Naive thymus-derived CD4-positive, alpha-beta T cell (primary cell): Measurements from ENCODE around the gene SLC1A1. TPM values are rescaled to one million over a fixed set of nuclear protein-coding genes. Genes with fewer than 3 reads are reported as not detected.
"Not testable (repeated sequence)": the region's sequence is repeated elsewhere in the genome, so short reads cannot be mapped to it uniquely, and the experiment has no call there.

ENCODE experiments used
- ATAC-seq: fragments of 150-1000 bp; cut with Tn5 transposase; 2 replicates; pipeline ENCODE4 v1.10.0; 2021; ENCODE audit warnings: mild to moderate bottlenecking, moderate library complexity
- CTCF ChIA-PET: fragments of 350-600 bp; sonication (Branson Sonifier 250); formaldehyde crosslinking; loops from one replicate; lab custom pipeline; 2021; ENCODE audit warnings: antibody characterized with exemption; lab: Charles Lee
- POLR2A ChIA-PET: fragments of 350-600 bp; sonication (Branson Sonifier 250); formaldehyde crosslinking; loops from one replicate; lab custom pipeline; 2021; ENCODE audit warnings: antibody characterized with exemption, inconsistent platforms; lab: Charles Lee
- DNase-seq, 9 donors: peaks; one replicate each; pipeline versions ENCODE4 v3.0.0 to v3.0.0-alpha.2; 2020 to 2022; ENCODE audit warnings: mixed read lengths in 1 of 9
- H3K27ac ChIP-seq: one replicate; pipeline ENCODE4 v1.7.0; 2013; ENCODE audit warnings: mild to moderate bottlenecking, low read depth, low read length, moderate library complexity
- H3K27me3 ChIP-seq, 2 donors: one replicate each; pipeline ENCODE4 v1.7.0; 2013; ENCODE audit warnings: low read length in 2 of 2, mild to moderate bottlenecking in 2 of 2, moderate library complexity in 2 of 2; ENCODE audit not compliant: control insufficient read depth in 2 of 2, insufficient read depth in 2 of 2
- H3K36me3 ChIP-seq, 3 experiments: 1 replicate in 2 of 3; 2 replicates in 1 of 3; pipeline ENCODE4 v1.7.0; 2013; ENCODE audit warnings: low read length in 3 of 3, mild to moderate bottlenecking in 3 of 3, moderate library complexity in 1 of 3; ENCODE audit not compliant: insufficient read depth in 3 of 3, control insufficient read depth in 2 of 3
- H3K4me1 ChIP-seq, 2 donors: one replicate each; pipeline ENCODE4 v1.7.0; 2013; ENCODE audit warnings: low read length in 2 of 2, mild to moderate bottlenecking in 2 of 2, moderate library complexity in 1 of 2; ENCODE audit not compliant: control insufficient read depth in 2 of 2, insufficient read depth in 2 of 2
- H3K4me3 ChIP-seq: 2 replicates; pipeline ENCODE4 v1.7.0; 2013; ENCODE audit warnings: mild to moderate bottlenecking, low read length
- H3K9me3 ChIP-seq, 3 experiments: 1 replicate in 2 of 3; 2 replicates in 1 of 3; pipeline ENCODE4 v1.7.0; 2013; ENCODE audit warnings: low read length in 3 of 3; ENCODE audit not compliant: control insufficient read depth in 2 of 3
- H3K27ac Mint-ChIP-seq, 9 donors: one replicate each; pipeline ENCODE4 v1.8.0; 2020 to 2022; ENCODE audit warnings: mixed read lengths in 9 of 9, mild to moderate bottlenecking in 8 of 9, moderate library complexity in 5 of 9, inconsistent platforms in 2 of 9
- H3K27me3 Mint-ChIP-seq, 5 donors: one replicate each; pipeline ENCODE4 v1.8.0; 2021 to 2022; ENCODE audit warnings: mixed read lengths in 5 of 5, mild to moderate bottlenecking in 1 of 5
- H3K36me3 Mint-ChIP-seq, 5 donors: one replicate each; pipeline ENCODE4 v1.8.0; 2020 to 2022; ENCODE audit warnings: mixed read lengths in 5 of 5, mild to moderate bottlenecking in 3 of 5, inconsistent platforms in 1 of 5
- H3K4me1 Mint-ChIP-seq, 7 donors: one replicate each; pipeline ENCODE4 v1.8.0; 2020 to 2022; ENCODE audit warnings: mixed read lengths in 7 of 7, mild to moderate bottlenecking in 3 of 7, inconsistent platforms in 1 of 7
- H3K4me3 Mint-ChIP-seq, 10 donors: one replicate each; pipeline ENCODE4 v1.8.0; 2020 to 2022; ENCODE audit warnings: mild to moderate bottlenecking in 10 of 10, mixed read lengths in 10 of 10, moderate library complexity in 6 of 10, inconsistent platforms in 2 of 10
- H3K9me3 Mint-ChIP-seq, 11 donors: one replicate each; pipeline ENCODE4 v1.8.0; 2020 to 2022; ENCODE audit warnings: mixed read lengths in 11 of 11, mild to moderate bottlenecking in 4 of 11, inconsistent platforms in 1 of 11, moderate library complexity in 1 of 11
- intact Hi-C, 2 donors: fragments of 100-400 bp; cut with micrococcal nuclease; formaldehyde crosslinking; loops; one replicate each; pipeline ENCODE4 v1.15.1; 2023
- polyA plus RNA-seq, 2 donors: library from polyadenylated mRNA; unstranded; fragments of 300-500 nt; fragmentation: Illumina TruSeq; gene quantifications; one replicate each; pipeline ENCODE4 v1.2.3, GENCODE V29; 2021
- total RNA-seq, 6 experiments: library from RNA in 5 of 6; stranded (reverse) in 5 of 6; gene quantifications; 1 replicate in 5 of 6; 2 replicates in 1 of 6; pipeline ENCODE4 v1.2.3 and lab custom pipeline; 2021 to 2026

Gene SLC1A1
- total and polyA plus RNA-seq, 7 experiments from 2014 or later = 0.12 TPM; not detected in 6

- Histone ChIP-seq H3K9me3 (no peaks in the 10 kb centered on the region), H3K36me3 (no peaks in the 10 kb centered on the region), H3K4me1 (peaks cover 30 to 53% of the 10 kb centered on the region in 2 donors), H3K27me3 (no peaks in the 10 kb centered on the region), H3K27ac (peak overlapping the region; percentile 74), H3K4me3 (peak overlapping the region; percentile 13)
- ATAC-seq = peak; percentile 95
- POLR2A ChIA-PET = interaction anchor here (0.6 to 2.3 kb wide), 12 partner anchors 10 to 1070 kb away, joined by 3 to 10 read pairs (median 4); partner anchors contain the start of genes CDC37L1 and SPATA6L
- Mint-ChIP-seq H3K36me3 (peaks cover 2 to 24% (median 7%) of the 10 kb centered on the region in 5 donors), H3K4me3 (peak overlapping the region; percentile 29 to 80 (median 68)), H3K4me1 (peaks cover 32 to 76% (median 60%) of the 10 kb centered on the region in 7 donors), H3K27me3 (peaks cover 0 to 5% (median 0%) of the 10 kb centered on the region in 5 donors), H3K27ac (peak overlapping the region; percentile 58 to 99 (median 97)), H3K9me3 (peaks cover 0 to 11% (median 2%) of the 10 kb centered on the region in 11 donors)
- intact Hi-C loops = loop anchor here in 1 of 2 donors (1.0 to 5.0 kb wide), 11 partner anchors 24 to 1072 kb away; partner anchors contain the start of genes AK3, CDC37L1, JAK2 and RCL1
- CTCF ChIA-PET = interaction anchor here (1.0 to 1.4 kb wide), 4 partner anchors 23 to 86 kb away, joined by 4 to 7 read pairs (median 4); no protein-coding TSS in a partner anchor
- DNase-seq = peak in 7 of 9 donors; percentile 81 to 94 (median 91)
These were observed 106.1 kb downstream of the SLC1A1 start for GRCh38 chr9:4596165-4596922.

GRCh38 chr9:4600368-4600767 lies 110.1 kb downstream of the SLC1A1 start:
- peaks cover 0 to 5% (median 0%) of the 10 kb centered on the region in 3 experiments for H3K9me3 ChIP-seq
- intact Hi-C loops = loop anchor here in 1 of 2 donors (5.0 kb wide), 2 partner anchors 152 to 387 kb away; partner anchors contain the start of gene JAK2
- Mint-ChIP-seq H3K27ac (peak overlapping the region; percentile 65 to 93 (median 83)), H3K9me3 (peaks cover 0 to 37% (median 2%) of the 10 kb centered on the region in 11 donors), H3K4me1 (peaks cover 29 to 83% (median 60%) of the 10 kb centered on the region in 7 donors), H3K36me3 (peaks cover 4 to 29% (median 21%) of the 10 kb centered on the region in 5 donors), H3K27me3 (no peaks in the 10 kb centered on the region), H3K4me3 (peak overlapping the region; percentile 1 to 71 (median 45))
- H3K4me1 ChIP-seq = peaks cover 37 to 57% of the 10 kb centered on the region in 2 donors
- peak in 7 of 9 donors; percentile 31 to 68 (median 47) for DNase-seq
- no peak overlapping the region for H3K4me3 ChIP-seq
- no peaks in the 10 kb centered on the region for H3K36me3 ChIP-seq
- peak; percentile 31 for ATAC-seq
- no peak overlapping the region for H3K27ac ChIP-seq
- CTCF ChIA-PET = interaction anchor here (0.7 to 1.0 kb wide), 2 partner anchors 42 to 61 kb away, joined by 3 to 4 read pairs; partner anchors contain the start of gene PLPP6
- POLR2A ChIA-PET = interaction anchor here (0.6 to 2.6 kb wide), 18 partner anchors 12 to 1074 kb away, joined by 3 to 10 read pairs (median 4); partner anchors contain the start of genes CDC37L1 and RFX3
- no peaks in the 10 kb centered on the region for H3K27me3 ChIP-seq

- peaks cover 17 to 33% of the 10 kb centered on the region in 2 donors for H3K4me1 ChIP-seq
- H3K4me3 Mint-ChIP-seq = peak overlapping the region in 1 of 10 donors; percentile 38
- ChIA-PET CTCF (interaction anchor here (0.6 to 1.4 kb wide), 4 partner anchors 33 to 383 kb away, joined by 3 to 5 read pairs (median 4); no protein-coding TSS in a partner anchor), POLR2A (interaction anchor here (0.8 kb wide), 1 partner anchor 75 kb away, joined by 4 read pairs; the partner anchor contains the start of gene CDC37L1)
- intact Hi-C loops = loop anchor here (1.0 to 5.0 kb wide), 6 partner anchors 36 to 384 kb away; partner anchors contain the start of genes CDC37L1 (in 1 of the 2) and JAK2 (in 1 of the 2)
- no peak for DNase-seq
- H3K27ac Mint-ChIP-seq = peak overlapping the region in 6 of 9 donors; percentile 28 to 85 (median 39)
- no peak overlapping the region for H3K27ac ChIP-seq
- H3K9me3 Mint-ChIP-seq = peaks cover 0 to 46% (median 2%) of the 10 kb centered on the region in 11 donors
- no peaks in the 10 kb centered on the region for H3K36me3 ChIP-seq
- H3K4me3 ChIP-seq = no peak overlapping the region
- peaks cover 3 to 29% (median 20%) of the 10 kb centered on the region in 5 donors for H3K36me3 Mint-ChIP-seq
- no peaks in the 10 kb centered on the region for H3K27me3 ChIP-seq
- H3K27me3 Mint-ChIP-seq = no peaks in the 10 kb centered on the region
- no peak for ATAC-seq
- peaks cover 0 to 5% (median 0%) of the 10 kb centered on the region in 3 experiments for H3K9me3 ChIP-seq
- peaks cover 12 to 55% (median 33%) of the 10 kb centered on the region in 7 donors for H3K4me1 Mint-ChIP-seq
These were observed 113.6 kb downstream of the SLC1A1 start for GRCh38 chr9:4603830-4604229.

- no peaks in the 10 kb centered on the region for H3K27me3 ChIP-seq
- H3K27ac ChIP-seq = no peak overlapping the region
- peaks cover 3 to 28% (median 20%) of the 10 kb centered on the region in 5 donors for H3K36me3 Mint-ChIP-seq
- peak overlapping the region in 6 of 9 donors; percentile 17 to 85 (median 82) for H3K27ac Mint-ChIP-seq
- ChIA-PET CTCF (interaction anchor here (0.6 to 1.5 kb wide), 12 partner anchors 10 to 1759 kb away, joined by 3 to 7 read pairs (median 3); partner anchors contain the start of gene PLPP6), POLR2A (interaction anchor here (0.5 to 1.5 kb wide), 4 partner anchors 63 to 207 kb away, joined by 3 to 6 read pairs (median 3); no protein-coding TSS in a partner anchor)
- peaks cover 0 to 5% (median 0%) of the 10 kb centered on the region in 3 experiments for H3K9me3 ChIP-seq
- H3K27me3 Mint-ChIP-seq = no peaks in the 10 kb centered on the region
- DNase-seq = peak in 8 of 9 donors; percentile 38 to 77 (median 60)
- intact Hi-C loops = loop anchor here (1.0 to 5.0 kb wide), 6 partner anchors 36 to 384 kb away; partner anchors contain the start of genes CDC37L1 (in 1 of the 2) and JAK2 (in 1 of the 2)
- H3K4me3 ChIP-seq = peak overlapping the region; percentile 18
- ATAC-seq = peak; percentile 88
- H3K4me1 ChIP-seq = peaks cover 16 to 29% of the 10 kb centered on the region in 2 donors
- peaks cover 12 to 52% (median 32%) of the 10 kb centered on the region in 7 donors for H3K4me1 Mint-ChIP-seq
- peaks cover 0 to 46% (median 2%) of the 10 kb centered on the region in 11 donors for H3K9me3 Mint-ChIP-seq
- H3K4me3 Mint-ChIP-seq = peak overlapping the region in 3 of 10 donors; percentile 40 to 53 (median 50)
- H3K36me3 ChIP-seq = no peaks in the 10 kb centered on the region
These were observed 114.4 kb downstream of the SLC1A1 start for GRCh38 chr9:4604678-4605095.

- Mint-ChIP-seq H3K9me3 (peaks cover 0 to 39% (median 2%) of the 10 kb centered on the region in 11 donors), H3K4me3 (peak overlapping the region in 1 of 10 donors; percentile 19), H3K36me3 (peaks cover 3 to 24% (median 20%) of the 10 kb centered on the region in 5 donors), H3K27ac (peak overlapping the region in 3 of 9 donors; percentile 85 to 88 (median 86)), H3K4me1 (peaks cover 3 to 38% (median 19%) of the 10 kb centered on the region in 7 donors)
- H3K36me3 ChIP-seq, H3K9me3 ChIP-seq, H3K27me3 ChIP-seq, intact Hi-C loops, H3K27me3 Mint-ChIP-seq, ATAC-seq, H3K4me3 ChIP-seq, H3K27ac ChIP-seq: not testable (repeated sequence)
- CTCF ChIA-PET = interaction anchor here (0.6 kb wide), 1 partner anchor 109 kb away, joined by 4 read pairs; no protein-coding TSS in a partner anchor
- H3K4me1 ChIP-seq = peaks cover 10 to 16% of the 10 kb centered on the region in 2 donors
- peak in 7 of 9 donors; percentile 34 to 84 (median 65) for DNase-seq
- POLR2A ChIA-PET = interaction anchor here (0.7 to 1.5 kb wide), 2 partner anchors 60 to 62 kb away, joined by 3 to 4 read pairs; partner anchors contain the start of gene SPATA6L
These were observed 115.8 kb downstream of the SLC1A1 start for GRCh38 chr9:4606033-4606432.
